OCI-LY1 (cell line): ENCODE results near the gene LOXL3.

Experiments
- H2AFZ ChIP-seq: fragments of 200-600 bp; sonication (generic), shearing (Covaris generic); 2 replicates; pipeline ENCODE4 v1.6.0; 2014; ENCODE audit warnings: antibody characterized with exemption, mild to moderate bottlenecking, low read length
- H3F3A ChIP-seq: fragments of 200-600 bp; sonication (generic), shearing (Covaris generic); 2 replicates; pipeline ENCODE4 v1.6.0; 2014; ENCODE audit warnings: mild to moderate bottlenecking, antibody characterized with exemption, low read length, moderate library complexity; ENCODE audit not compliant: insufficient read depth
- H3K27ac ChIP-seq: fragments of 200-600 bp; sonication (generic); 2 replicates; pipeline ENCODE4 v1.5.1; 2014; ENCODE audit warnings: low read length, mixed run types, mild to moderate bottlenecking, low read depth; ENCODE audit not compliant: poor library complexity, severe bottlenecking
- H3K27me3 ChIP-seq: fragments of 200-600 bp; sonication (generic); 2 replicates; pipeline ENCODE4 v1.6.0; 2014; ENCODE audit warnings: antibody characterized with exemption, mild to moderate bottlenecking, low read length, moderate library complexity; ENCODE audit not compliant: insufficient read depth
- H3K36me3 ChIP-seq: fragments of 200-600 bp; sonication (generic); 2 replicates; pipeline ENCODE4 v1.6.1; 2014; ENCODE audit warnings: mild to moderate bottlenecking, antibody characterized with exemption, low read length, moderate library complexity, mixed read lengths; ENCODE audit not compliant: insufficient read depth
- H3K4me1 ChIP-seq: fragments of 200-600 bp; sonication (generic); 2 replicates; pipeline ENCODE4 v1.5.1; 2014; ENCODE audit warnings: mild to moderate bottlenecking, low read length, moderate library complexity; ENCODE audit not compliant: insufficient read depth, severe bottlenecking
- H3K4me2 ChIP-seq: fragments of 200-600 bp; sonication (generic), shearing (Covaris generic); 2 replicates; pipeline ENCODE4 v1.6.1; 2014; ENCODE audit warnings: low read length
- H3K4me3 ChIP-seq: fragments of 200-600 bp; sonication (generic); 2 replicates; pipeline ENCODE4 v1.5.1; 2014; ENCODE audit warnings: low read length, low read depth, mild to moderate bottlenecking, mixed read lengths; ENCODE audit not compliant: poor library complexity, severe bottlenecking
- H3K79me2 ChIP-seq: fragments of 200-600 bp; shearing (Covaris generic); 2 replicates; pipeline ENCODE4 v1.6.1; 2016; ENCODE audit warnings: mixed run types, low read length, mixed read lengths; ENCODE audit not compliant: insufficient read depth
- H3K9ac ChIP-seq: fragments of 200-600 bp; sonication (generic), shearing (Covaris generic); 2 replicates; pipeline ENCODE4 v1.6.1; 2014; ENCODE audit warnings: mild to moderate bottlenecking, low read length, mixed read lengths
- H3K9me2 ChIP-seq: fragments of 200-600 bp; sonication (generic), shearing (Covaris generic); 2 replicates; pipeline ENCODE4 v1.6.1; 2014; ENCODE audit warnings: low read depth, mild to moderate bottlenecking, low read length, mixed read lengths
- H3K9me3 ChIP-seq: fragments of 200-600 bp; shearing (Covaris generic); 2 replicates; pipeline ENCODE4 v1.6.1; 2014; ENCODE audit warnings: low read length, mixed read lengths
- H4K20me1 ChIP-seq: fragments of 200-600 bp; sonication (generic), shearing (Covaris generic); 2 replicates; pipeline ENCODE4 v1.6.0; 2016; ENCODE audit warnings: mild to moderate bottlenecking, low read length; ENCODE audit not compliant: insufficient read depth
- CTCF ChIP-seq: fragments of 200-600 bp; sonication (generic), shearing (Covaris generic); IDR thresholded peaks from 2 replicates; pipeline ENCODE4 v1.5.1; 2017; ENCODE audit warnings: mild to moderate bottlenecking, antibody characterized with exemption, low read length, moderate library complexity, mixed read lengths
- EZH2 ChIP-seq: fragments of 200-600 bp; sonication (generic), shearing (Covaris generic); IDR thresholded peaks from 2 replicates; pipeline ENCODE4 v1.8.0; 2017; ENCODE audit warnings: borderline replicate concordance, mixed run types, mild to moderate bottlenecking, antibody characterized with exemption, low read length, moderate library complexity, mixed read lengths

Gene LOXL3

GRCh38 chr2:74552914-74553811, 579 bp downstream of the LOXL3 start:
- TF ChIP-seq EZH2 (no peak), CTCF (no peak)
- H4K20me1 ChIP-seq = no peaks in the 10 kb centered on the region
- peak overlapping the region; percentile 71; the same call in 1 of the 2 replicates for H3K9ac ChIP-seq
- no peaks in the 10 kb centered on the region for H3K9me2 ChIP-seq
- H3F3A ChIP-seq = no peaks in the 10 kb centered on the region
- H3K27me3 ChIP-seq = peaks cover 9% of the 10 kb centered on the region
- peaks cover 17% of the 10 kb centered on the region for H3K4me1 ChIP-seq
- H3K4me3 ChIP-seq = peak overlapping the region; percentile 78
- H3K9me3 ChIP-seq = no peaks in the 10 kb centered on the region
- H3K4me2 ChIP-seq = peak overlapping the region; percentile 70
- H3K27ac ChIP-seq = no peak overlapping the region
- H3K79me2 ChIP-seq = no peaks in the 10 kb centered on the region
- H2AFZ ChIP-seq = no peak overlapping the region
- peaks cover 6% of the 10 kb centered on the region; the same call in 1 of the 2 replicates for H3K36me3 ChIP-seq

- Histone ChIP-seq H3K4me1 (peaks cover 17% of the 10 kb centered on the region), H3K4me2 (no peak overlapping the region)
Measured at GRCh38 chr2:74551942-74552913, 1.5 kb downstream of the LOXL3 start.

GRCh38 chr2:74551530-74551929, 2.2 kb downstream of the LOXL3 start:
- H3K9me3 ChIP-seq = no peaks in the 10 kb centered on the region
- peaks cover 9% of the 10 kb centered on the region for H3K27me3 ChIP-seq
- H4K20me1 ChIP-seq = no peaks in the 10 kb centered on the region
- H3K4me1 ChIP-seq = peaks cover 17% of the 10 kb centered on the region
- H3K4me3 ChIP-seq = no peak overlapping the region
- H3K9me2 ChIP-seq = no peaks in the 10 kb centered on the region
- TF ChIP-seq CTCF = no peak
- TF ChIP-seq EZH2 = no peak
- H3K27ac ChIP-seq = no peak overlapping the region
- no peak overlapping the region for H3K4me2 ChIP-seq
- no peaks in the 10 kb centered on the region for H3F3A ChIP-seq
- no peak overlapping the region for H2AFZ ChIP-seq
- no peak overlapping the region for H3K9ac ChIP-seq
- no peaks in the 10 kb centered on the region for H3K79me2 ChIP-seq
- peaks cover 5% of the 10 kb centered on the region; the same call in 1 of the 2 replicates for H3K36me3 ChIP-seq

More at GRCh38 chr2:74551942-74552913, 1.5 kb downstream of the LOXL3 start:
- peaks cover 6% of the 10 kb centered on the region; the same call in 1 of the 2 replicates for H3K36me3 ChIP-seq
- no peak overlapping the region for H3K4me3 ChIP-seq
- H3K9me2 ChIP-seq = no peaks in the 10 kb centered on the region
- no peaks in the 10 kb centered on the region for H4K20me1 ChIP-seq
- no peak overlapping the region for H2AFZ ChIP-seq
- H3K27ac ChIP-seq = no peak overlapping the region
- peaks cover 9% of the 10 kb centered on the region for H3K27me3 ChIP-seq
- H3K9me3 ChIP-seq = no peaks in the 10 kb centered on the region
- no peak overlapping the region for H3K9ac ChIP-seq
- H3K79me2 ChIP-seq = no peaks in the 10 kb centered on the region
- no peaks in the 10 kb centered on the region for H3F3A ChIP-seq
- TF ChIP-seq EZH2 = no peak
